Measurements from ENCODE around the gene SLC9A9.

DNA sequence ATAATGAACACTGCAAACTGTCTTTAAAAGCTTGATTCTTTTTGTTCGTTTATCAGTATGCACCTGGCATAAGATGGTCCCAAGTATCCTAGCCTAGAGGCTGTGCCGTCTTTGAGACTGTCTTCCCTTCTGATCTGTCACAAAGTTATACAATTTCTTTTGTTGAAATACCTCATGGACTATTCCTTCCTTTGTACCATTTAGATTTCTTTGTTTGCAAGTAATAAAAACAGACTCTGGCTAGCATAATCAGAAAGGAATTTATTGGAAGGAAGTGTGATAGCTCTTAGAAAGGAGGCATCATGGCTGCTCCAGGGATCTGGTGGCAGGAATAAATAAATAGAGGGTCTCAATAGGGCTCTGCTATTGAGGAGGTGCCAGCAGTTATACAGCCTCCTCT is 280.4 kb downstream of the SLC9A9 start:
- TF ChIP-seq EZH2 (IDR thresholded peaks at IDR 0.05; ENCODE audit: low read length) (no peak), CTCF (optimal IDR thresholded peaks at IDR 0.05 in 1 of 3, IDR thresholded peaks at IDR 0.05 in 1 of 3, conservative IDR thresholded peaks at IDR 0.05 in 1 of 3; ENCODE audit: extremely low read depth in 1 of 3, insufficient read depth in 2 of 3, low read length in 3 of 3) (no peak)

Data from keratinocyte (primary cell).